ENCODE results near the gene PGPEP1. TPM values are rescaled to one million over a fixed set of nuclear protein-coding genes. Genes with fewer than 3 reads are reported as not detected.
A peak's percentile ranks its signal among the peaks of the same experiment; 100 is the strongest.
"Not testable (repeated sequence)": the region's sequence is repeated elsewhere in the genome, so short reads cannot be mapped to it uniquely, and the experiment has no call there.

Gene PGPEP1
- total RNA-seq, 1 experiment from 2014 or later = 6.5 TPM

DNA sequence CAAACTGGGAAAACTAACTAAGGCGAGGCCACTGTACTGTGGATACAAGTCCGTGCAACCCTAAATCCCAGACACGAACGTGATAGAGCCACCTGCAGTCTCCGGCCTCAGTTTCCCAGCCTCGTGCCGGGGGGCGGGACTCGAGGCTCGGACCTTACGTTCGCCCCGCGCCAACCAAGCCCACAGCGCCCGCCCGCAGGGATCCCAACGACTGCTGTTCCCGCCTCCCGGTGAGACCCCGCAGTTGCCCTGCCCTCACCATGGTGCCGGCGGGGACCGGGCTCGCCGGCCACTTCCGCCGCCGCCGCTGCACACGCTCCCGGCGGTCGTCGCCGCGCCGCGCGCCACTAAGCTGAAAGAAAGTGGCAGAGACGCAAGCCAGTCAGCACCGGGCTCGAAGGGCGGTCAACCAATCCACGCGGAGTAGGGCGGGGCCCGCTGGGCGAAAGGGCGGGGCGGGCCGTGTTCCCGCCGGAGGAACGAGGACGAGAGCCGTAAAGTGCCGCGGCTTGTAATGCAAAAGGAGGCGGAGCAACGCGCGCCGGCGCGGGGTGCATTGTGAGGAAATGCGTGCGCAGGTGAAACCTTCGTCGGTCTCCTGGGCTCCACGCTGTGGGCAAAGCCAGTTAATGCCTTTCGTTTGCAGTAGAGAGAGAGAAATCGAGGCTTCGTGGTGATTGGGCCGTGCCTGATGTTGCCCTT, 17.5 kb upstream of the PGPEP1 start, which contains the start of gene LSM4:
Gene LSM4, minus strand, starts transcription at position 318 of the 702 bp plus-strand sequence. Its CDS starts 56 bp downstream, at position 262.
- Mint-ChIP-seq H3K27ac (ENCODE audit: low read depth, unreplicated experiment) (peak within 1 kb of the TSS; percentile 91), H3K9me3 (ENCODE audit: unreplicated experiment) (no peaks in the 10 kb centered on the region), H3K27me3 (ENCODE audit: insufficient read depth, unreplicated experiment) (no peaks in the 10 kb centered on the region), H3K4me3 (ENCODE audit: unreplicated experiment) (peak within 1 kb of the TSS; percentile 83), H3K4me1 (ENCODE audit: insufficient read depth, unreplicated experiment) (peaks cover 33% of the 10 kb centered on the region), H3K36me3 (ENCODE audit: insufficient read depth, unreplicated experiment) (peaks cover 8% of the 10 kb centered on the region)
- intact Hi-C loops (cut with micrococcal nuclease) = loop anchor here (1.0 to 10.0 kb wide), 4 partner anchors 44 to 208 kb away; no protein-coding TSS in a partner anchor
- BruUV-seq (replicated peaks) = no TSS peak
- TF ChIP-seq, protein P1, sequence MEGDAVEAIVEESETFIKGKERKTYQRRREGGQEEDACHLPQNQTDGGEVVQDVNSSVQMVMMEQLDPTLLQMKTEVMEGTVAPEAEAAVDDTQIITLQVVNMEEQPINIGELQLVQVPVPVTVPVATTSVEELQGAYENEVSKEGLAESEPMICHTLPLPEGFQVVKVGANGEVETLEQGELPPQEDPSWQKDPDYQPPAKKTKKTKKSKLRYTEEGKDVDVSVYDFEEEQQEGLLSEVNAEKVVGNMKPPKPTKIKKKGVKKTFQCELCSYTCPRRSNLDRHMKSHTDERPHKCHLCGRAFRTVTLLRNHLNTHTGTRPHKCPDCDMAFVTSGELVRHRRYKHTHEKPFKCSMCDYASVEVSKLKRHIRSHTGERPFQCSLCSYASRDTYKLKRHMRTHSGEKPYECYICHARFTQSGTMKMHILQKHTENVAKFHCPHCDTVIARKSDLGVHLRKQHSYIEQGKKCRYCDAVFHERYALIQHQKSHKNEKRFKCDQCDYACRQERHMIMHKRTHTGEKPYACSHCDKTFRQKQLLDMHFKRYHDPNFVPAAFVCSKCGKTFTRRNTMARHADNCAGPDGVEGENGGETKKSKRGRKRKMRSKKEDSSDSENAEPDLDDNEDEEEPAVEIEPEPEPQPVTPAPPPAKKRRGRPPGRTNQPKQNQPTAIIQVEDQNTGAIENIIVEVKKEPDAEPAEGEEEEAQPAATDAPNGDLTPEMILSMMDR (IDR thresholded peaks at IDR 0.05; ENCODE audit: unreplicated experiment) = peak; percentile 38
- ChIA-PET POLR2A (interaction anchor here (0.5 to 5.2 kb wide), 28 partner anchors 9 to 1141 kb away, joined by 3 to 175 read pairs (median 4); partner anchors contain the start of genes IQCN, JUND, MPV17L2 and PGPEP1), CTCF (interaction anchor here (0.5 to 4.0 kb wide), 11 partner anchors 10 to 1059 kb away, joined by 3 to 40 read pairs (median 3); no protein-coding TSS in a partner anchor)
- peak; percentile 99 for DNase-seq (ENCODE audit: unreplicated experiment)

DNA sequence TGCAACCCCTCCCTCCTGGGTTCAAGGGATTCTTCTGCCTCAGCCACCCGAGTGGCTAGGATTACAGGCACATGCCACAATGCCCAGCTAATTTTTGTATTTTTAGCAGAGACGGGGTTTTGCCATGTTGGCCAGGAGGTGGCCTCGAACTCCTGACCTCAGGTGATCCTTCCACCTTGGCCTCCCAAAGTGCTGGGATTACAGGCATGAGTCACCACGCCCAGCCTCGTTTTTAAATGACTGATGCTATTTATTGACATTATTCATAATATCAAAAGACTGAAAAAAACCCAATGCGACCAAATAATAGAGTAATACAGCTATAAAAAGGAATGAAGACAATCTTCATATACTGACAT, 16.0 kb upstream of the PGPEP1 start:
- intact Hi-C loops (cut with micrococcal nuclease) = loop anchor here (10.0 kb wide), 1 partner anchor 210 kb away; no protein-coding TSS in a partner anchor
- Mint-ChIP-seq H3K27ac (ENCODE audit: low read depth, unreplicated experiment) (peak overlapping the region; percentile 91), H3K4me1 (ENCODE audit: insufficient read depth, unreplicated experiment) (peaks cover 39% of the 10 kb centered on the region), H3K36me3 (ENCODE audit: insufficient read depth, unreplicated experiment) (peaks cover 13% of the 10 kb centered on the region), H3K4me3 (ENCODE audit: unreplicated experiment) (peak overlapping the region; percentile 83)
- not testable (repeated sequence) for BruUV-seq (replicated peaks); H3K9me3 Mint-ChIP-seq (ENCODE audit: unreplicated experiment); H3K27me3 Mint-ChIP-seq (ENCODE audit: insufficient read depth, unreplicated experiment); DNase-seq (ENCODE audit: unreplicated experiment)
- POLR2A ChIA-PET = interaction anchor here (1.0 to 7.6 kb wide), 4 partner anchors 21 to 132 kb away, joined by 5 to 178 read pairs (median 6); partner anchors contain the start of genes IQCN, JUND and MPV17L2
- CTCF ChIA-PET = interaction anchor here (0.6 to 7.7 kb wide), 7 partner anchors 8 to 117 kb away, joined by 3 to 257 read pairs (median 3); partner anchors contain the start of gene JUND

DNA sequence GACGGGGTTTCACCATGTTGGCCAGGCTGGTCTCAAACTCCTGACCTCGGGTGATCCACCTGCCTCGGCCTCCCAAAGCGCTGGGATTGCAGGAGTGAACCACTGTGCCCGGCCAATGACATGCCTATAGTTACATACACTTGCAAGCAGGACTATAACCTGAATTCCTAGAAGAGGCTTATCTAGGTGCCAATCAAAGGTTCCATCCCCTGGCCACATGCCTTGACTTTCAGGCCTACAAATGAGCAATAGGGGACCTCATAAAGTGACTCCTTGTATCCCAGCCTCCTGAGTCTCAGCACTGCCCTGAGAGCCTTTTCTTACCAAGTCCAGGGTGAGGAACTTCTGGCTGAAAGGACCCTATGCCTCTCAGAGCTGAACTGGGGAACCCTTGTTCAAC, 13.6 kb upstream of the PGPEP1 start:
- no peaks in the 10 kb centered on the region for H3K27me3 Mint-ChIP-seq (ENCODE audit: insufficient read depth, unreplicated experiment)
- peaks cover 13% of the 10 kb centered on the region for H3K36me3 Mint-ChIP-seq (ENCODE audit: insufficient read depth, unreplicated experiment)
- POLR2A ChIA-PET = interaction anchor here (0.6 to 7.6 kb wide), 3 partner anchors 46 to 53 kb away, joined by 3 to 178 read pairs (median 3); partner anchors contain the start of genes IQCN and JUND
- intact Hi-C loops (cut with micrococcal nuclease) = loop anchor here (10.0 kb wide), 1 partner anchor 212 kb away; no protein-coding TSS in a partner anchor
- TF ChIP-seq, protein P1 (IDR thresholded peaks at IDR 0.05; ENCODE audit: unreplicated experiment) = no peak
- no peaks in the 10 kb centered on the region for H3K9me3 Mint-ChIP-seq (ENCODE audit: unreplicated experiment)
- no peak overlapping the region for H3K27ac Mint-ChIP-seq (ENCODE audit: low read depth, unreplicated experiment)
- no peak overlapping the region for H3K4me3 Mint-ChIP-seq (ENCODE audit: unreplicated experiment)
- H3K4me1 Mint-ChIP-seq (ENCODE audit: insufficient read depth, unreplicated experiment) = peaks cover 26% of the 10 kb centered on the region
- CTCF ChIA-PET = interaction anchor here (0.6 to 7.7 kb wide), 8 partner anchors 34 to 152 kb away, joined by 3 to 257 read pairs (median 4); partner anchors contain the start of genes JUND and SSBP4
- BruUV-seq (replicated peaks) = no TSS peak
- no peak for DNase-seq (ENCODE audit: unreplicated experiment)

DNA sequence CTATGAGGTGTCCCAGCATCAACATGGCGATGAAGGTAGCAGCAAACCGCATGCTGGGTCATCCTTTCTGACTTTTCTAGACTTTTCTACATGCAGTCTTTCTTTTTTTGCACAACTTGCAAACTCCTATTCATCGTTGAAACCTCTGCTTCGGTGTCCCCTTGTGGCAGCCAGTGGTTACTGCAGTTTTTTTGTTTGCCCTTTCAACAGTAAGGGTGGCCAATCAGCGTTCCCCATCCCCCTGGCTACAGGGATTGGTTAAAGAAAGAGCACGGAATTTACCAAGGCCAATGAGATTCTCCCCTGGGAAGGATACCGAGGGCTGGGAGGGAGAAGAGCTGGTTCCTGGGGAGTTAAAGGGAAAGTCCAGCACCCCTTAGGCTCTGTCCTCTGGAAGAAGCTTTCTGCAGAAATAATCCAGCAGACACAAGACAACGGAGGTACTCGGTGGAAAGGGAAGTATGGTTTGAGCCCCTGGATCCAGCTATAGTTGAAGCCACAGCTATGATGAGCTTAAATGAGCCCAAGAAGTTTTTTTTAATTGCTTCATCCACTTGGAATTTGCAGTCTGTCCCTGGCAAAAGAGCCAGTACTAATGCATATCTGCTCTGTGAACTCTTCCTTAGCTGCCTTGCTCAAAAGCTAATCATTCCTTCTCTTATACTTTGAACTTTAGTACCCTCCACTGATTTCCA, 11.9 kb upstream of the PGPEP1 start:
- H3K4me1 Mint-ChIP-seq (ENCODE audit: insufficient read depth, unreplicated experiment) = peaks cover 12% of the 10 kb centered on the region
- H3K27me3 Mint-ChIP-seq (ENCODE audit: insufficient read depth, unreplicated experiment) = no peaks in the 10 kb centered on the region
- intact Hi-C loops (cut with micrococcal nuclease) = loop anchor here (1.0 to 10.0 kb wide), 3 partner anchors 49 to 214 kb away; partner anchors contain the start of gene RAB3A
- TF ChIP-seq, protein P1 (IDR thresholded peaks at IDR 0.05; ENCODE audit: unreplicated experiment) = peak; percentile 80
- peak; percentile 99 for DNase-seq (ENCODE audit: unreplicated experiment)
- POLR2A ChIA-PET = interaction anchor here (0.6 to 7.6 kb wide), 16 partner anchors 8 to 192 kb away, joined by 3 to 178 read pairs (median 4); partner anchors contain the start of genes IQCN, JUND, MPV17L2 and PGPEP1
- no TSS peak for BruUV-seq (replicated peaks)
- CTCF ChIA-PET = interaction anchor here (0.5 to 7.7 kb wide), 54 partner anchors 8 to 1506 kb away, joined by 3 to 257 read pairs (median 4); partner anchors contain the start of genes JUND, LRRC25 and SSBP4
- peaks cover 7% of the 10 kb centered on the region for H3K36me3 Mint-ChIP-seq (ENCODE audit: insufficient read depth, unreplicated experiment)
- H3K9me3 Mint-ChIP-seq (ENCODE audit: unreplicated experiment) = no peaks in the 10 kb centered on the region
- H3K4me3 Mint-ChIP-seq (ENCODE audit: unreplicated experiment) = peak overlapping the region; percentile 67
- H3K27ac Mint-ChIP-seq (ENCODE audit: low read depth, unreplicated experiment) = no peak overlapping the region
